ENCODE measurements around the gene MCMBP.

- TF ChIP-seq, protein P1, sequence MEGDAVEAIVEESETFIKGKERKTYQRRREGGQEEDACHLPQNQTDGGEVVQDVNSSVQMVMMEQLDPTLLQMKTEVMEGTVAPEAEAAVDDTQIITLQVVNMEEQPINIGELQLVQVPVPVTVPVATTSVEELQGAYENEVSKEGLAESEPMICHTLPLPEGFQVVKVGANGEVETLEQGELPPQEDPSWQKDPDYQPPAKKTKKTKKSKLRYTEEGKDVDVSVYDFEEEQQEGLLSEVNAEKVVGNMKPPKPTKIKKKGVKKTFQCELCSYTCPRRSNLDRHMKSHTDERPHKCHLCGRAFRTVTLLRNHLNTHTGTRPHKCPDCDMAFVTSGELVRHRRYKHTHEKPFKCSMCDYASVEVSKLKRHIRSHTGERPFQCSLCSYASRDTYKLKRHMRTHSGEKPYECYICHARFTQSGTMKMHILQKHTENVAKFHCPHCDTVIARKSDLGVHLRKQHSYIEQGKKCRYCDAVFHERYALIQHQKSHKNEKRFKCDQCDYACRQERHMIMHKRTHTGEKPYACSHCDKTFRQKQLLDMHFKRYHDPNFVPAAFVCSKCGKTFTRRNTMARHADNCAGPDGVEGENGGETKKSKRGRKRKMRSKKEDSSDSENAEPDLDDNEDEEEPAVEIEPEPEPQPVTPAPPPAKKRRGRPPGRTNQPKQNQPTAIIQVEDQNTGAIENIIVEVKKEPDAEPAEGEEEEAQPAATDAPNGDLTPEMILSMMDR (IDR thresholded peaks at IDR 0.05; ENCODE audit: low read length) = no peak
- no peak for TF ChIP-seq EZH2phosphoT487 (IDR thresholded peaks at IDR 0.05; ENCODE audit: low read length)
Observed at GRCh38 chr10:119852277-119852676, 20.4 kb downstream of the MCMBP start.

All from MM.1S (cell line).